GM23338 (cell line): ENCODE results near the gene TMX3. TPM values are rescaled to one million over a fixed set of nuclear protein-coding genes. Genes with fewer than 3 reads are reported as not detected.

Experiments
- ATAC-seq: fragments of 200-7000 bp; cut with Tn5 transposase; 3 replicates; pipeline ENCODE4 v1.9.1; 2020
- DNase-seq: peaks from one replicate; pipeline ENCODE4 v3.0.0-alpha.2; 2015; ENCODE audit warnings: low spot score
- H2AFZ ChIP-seq: fragments of 200-600 bp; sonication (generic); 2 replicates; pipeline ENCODE4 v1.8.0; 2016; ENCODE audit warnings: antibody characterized with exemption, mild to moderate bottlenecking, moderate library complexity
- H3F3A ChIP-seq: fragments of 200-600 bp; sonication (generic); replicated peaks from 2 replicates; pipeline ENCODE4 v1.8.0; 2017; ENCODE audit warnings: antibody characterized with exemption, mixed run types, low read depth
- H3K27ac ChIP-seq: fragments of 200-600 bp; sonication (generic); 2 replicates; pipeline ENCODE4 v1.6.1; 2016; ENCODE audit warnings: low read depth
- H3K27me3 ChIP-seq: fragments of 200-600 bp; sonication (generic); 2 replicates; pipeline ENCODE4 v1.8.0; 2016; ENCODE audit warnings: mild to moderate bottlenecking, mixed run types, moderate library complexity; ENCODE audit not compliant: insufficient read depth
- H3K36me3 ChIP-seq: fragments of 200-600 bp; sonication (generic); 2 replicates; pipeline ENCODE4 v1.8.0; 2016; ENCODE audit warnings: mild to moderate bottlenecking; ENCODE audit not compliant: insufficient read depth
- H3K4me1 ChIP-seq: fragments of 200-600 bp; sonication (generic); 2 replicates; pipeline ENCODE4 v1.8.0; 2016; ENCODE audit warnings: mild to moderate bottlenecking, moderate library complexity; ENCODE audit not compliant: insufficient read depth
- H3K4me2 ChIP-seq: fragments of 200-600 bp; sonication (generic); 2 replicates; pipeline ENCODE4 v1.7.1; 2017; ENCODE audit warnings: mixed run types
- H3K4me3 ChIP-seq: fragments of 200-600 bp; sonication (generic); 2 replicates; pipeline ENCODE4 v1.6.1; 2016; ENCODE audit warnings: mixed run types
- H3K79me2 ChIP-seq: fragments of 200-600 bp; sonication (generic); replicated peaks from 2 replicates; pipeline ENCODE4 v1.8.0; 2017; ENCODE audit warnings: mild to moderate bottlenecking; ENCODE audit not compliant: insufficient read depth
- H3K9me2 ChIP-seq: fragments of 200-600 bp; sonication (generic); 2 replicates; pipeline ENCODE4 v1.8.0; 2017; ENCODE audit not compliant: insufficient read depth
- H4K20me1 ChIP-seq: fragments of 200-600 bp; sonication (generic); replicated peaks from 2 replicates; pipeline ENCODE4 v1.8.0; 2017; ENCODE audit warnings: mild to moderate bottlenecking; ENCODE audit not compliant: insufficient read depth
- H3K27ac Mint-ChIP-seq: 2 replicates; pipeline ENCODE4 v1.8.0; 2020; ENCODE audit warnings: inconsistent platforms, mild to moderate bottlenecking, moderate library complexity, mixed read lengths
- H3K27me3 Mint-ChIP-seq: 3 replicates; pipeline ENCODE4 v1.8.0; 2022; ENCODE audit warnings: low read depth, mild to moderate bottlenecking, moderate library complexity, mixed read lengths, inconsistent platforms; ENCODE audit not compliant: insufficient read depth, poor library complexity
- H3K36me3 Mint-ChIP-seq: 3 replicates; pipeline ENCODE4 v1.8.0; 2021; ENCODE audit warnings: low read depth, mild to moderate bottlenecking, inconsistent platforms, moderate library complexity, mixed read lengths
- H3K4me1 Mint-ChIP-seq: 3 replicates; pipeline ENCODE4 v1.8.0; 2020; ENCODE audit warnings: mild to moderate bottlenecking, inconsistent platforms, mixed read lengths
- H3K4me3 Mint-ChIP-seq: 3 replicates; pipeline ENCODE4 v1.8.0; 2021; ENCODE audit warnings: moderate library complexity, mild to moderate bottlenecking, inconsistent platforms, mixed read lengths
- H3K9me3 Mint-ChIP-seq: 3 replicates; pipeline ENCODE4 v1.8.0; 2020; ENCODE audit warnings: moderate library complexity, mild to moderate bottlenecking, inconsistent platforms, mixed read lengths
- EZH2 ChIP-seq: fragments of 200-600 bp; sonication (generic); IDR thresholded peaks from one replicate; pipeline ENCODE4 v1.8.0; 2017; ENCODE audit warnings: antibody characterized with exemption, mild to moderate bottlenecking, low read depth; ENCODE audit not compliant: unreplicated experiment
- JUNB ChIP-seq: IDR thresholded peaks from one replicate; pipeline ENCODE4 v1.6.1; 2016; ENCODE audit warnings: antibody characterized with exemption; ENCODE audit not compliant: unreplicated experiment
- ZNF462 ChIP-seq: fragments of 250-450 bp; sonication (Bioruptor Pico); IDR thresholded peaks from 2 replicates; pipeline ENCODE4 v1.5.0; 2020; ENCODE audit warnings: mild to moderate bottlenecking, moderate library complexity
- polyA plus RNA-seq: library from polyadenylated mRNA; unstranded; fragments of >200 nt; fragmentation: Nextera tagmentation; extraction: Ambion mirVana; gene quantifications from 2 replicates; pipeline ENCODE4 v1.2.1, GENCODE V29; 2016
- total RNA-seq: library from RNA; depleted of rRNA; stranded (reverse); fragments of >200 nt; shearing (Covaris generic); gene quantifications from 2 replicates; pipeline ENCODE4 v1.2.3, GENCODE V29; 2014
- TF ChIP-seq, protein P1 (sequence below): IDR thresholded peaks from one replicate; pipeline ENCODE4 v1.6.1; 2018; ENCODE audit warnings: antibody characterized with exemption; ENCODE audit not compliant: unreplicated experiment

TMX3 gene
- total and polyA plus RNA-seq, 2 experiments from 2014 or later = 12.4 to 40.1 TPM

DNA sequence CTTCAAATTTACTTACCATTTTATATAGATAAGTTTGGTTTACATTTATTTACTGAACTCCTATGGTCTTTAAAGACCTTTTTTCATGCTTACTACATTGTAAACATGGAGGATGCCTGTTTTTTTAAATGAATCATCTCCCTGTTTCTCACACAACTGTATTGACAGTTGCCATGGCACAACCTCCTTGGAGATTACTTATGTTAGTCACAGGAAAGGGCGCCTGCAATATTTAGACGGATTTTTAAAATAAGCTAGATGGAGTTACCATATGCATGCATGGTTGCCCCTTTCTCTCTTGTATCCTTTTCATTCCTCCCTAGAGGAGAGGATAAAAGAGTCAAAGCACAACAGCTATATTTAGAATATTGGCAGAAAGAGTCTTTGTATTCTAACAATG, 48.2 kb upstream of the TMX3 start:
- Mint-ChIP-seq H3K27ac (no peak overlapping the region), H3K27me3 (peaks cover 3% of the 10 kb centered on the region), H3K4me3 (no peak overlapping the region), H3K9me3 (peaks cover 10% of the 10 kb centered on the region; the same call in 2 of the 3 replicates), H3K36me3 (peaks cover 6% of the 10 kb centered on the region; the same call in 2 of the 3 replicates), H3K4me1 (no peaks in the 10 kb centered on the region)
- Histone ChIP-seq H3K9me2 (no peaks in the 10 kb centered on the region), H3K4me2 (no peak overlapping the region), H3K27ac (no peak overlapping the region), H3K79me2 (no peaks in the 10 kb centered on the region), H3K4me3 (no peak overlapping the region), H3K36me3 (peaks cover 9% of the 10 kb centered on the region; the same call in 1 of the 2 replicates), H4K20me1 (no peaks in the 10 kb centered on the region), H2AFZ (no peak overlapping the region), H3K4me1 (no peaks in the 10 kb centered on the region), H3K27me3 (no peaks in the 10 kb centered on the region), H3F3A (no peaks in the 10 kb centered on the region)
- no peak for TF ChIP-seq EZH2
- TF ChIP-seq JUNB = no peak
- TF ChIP-seq, protein P1, sequence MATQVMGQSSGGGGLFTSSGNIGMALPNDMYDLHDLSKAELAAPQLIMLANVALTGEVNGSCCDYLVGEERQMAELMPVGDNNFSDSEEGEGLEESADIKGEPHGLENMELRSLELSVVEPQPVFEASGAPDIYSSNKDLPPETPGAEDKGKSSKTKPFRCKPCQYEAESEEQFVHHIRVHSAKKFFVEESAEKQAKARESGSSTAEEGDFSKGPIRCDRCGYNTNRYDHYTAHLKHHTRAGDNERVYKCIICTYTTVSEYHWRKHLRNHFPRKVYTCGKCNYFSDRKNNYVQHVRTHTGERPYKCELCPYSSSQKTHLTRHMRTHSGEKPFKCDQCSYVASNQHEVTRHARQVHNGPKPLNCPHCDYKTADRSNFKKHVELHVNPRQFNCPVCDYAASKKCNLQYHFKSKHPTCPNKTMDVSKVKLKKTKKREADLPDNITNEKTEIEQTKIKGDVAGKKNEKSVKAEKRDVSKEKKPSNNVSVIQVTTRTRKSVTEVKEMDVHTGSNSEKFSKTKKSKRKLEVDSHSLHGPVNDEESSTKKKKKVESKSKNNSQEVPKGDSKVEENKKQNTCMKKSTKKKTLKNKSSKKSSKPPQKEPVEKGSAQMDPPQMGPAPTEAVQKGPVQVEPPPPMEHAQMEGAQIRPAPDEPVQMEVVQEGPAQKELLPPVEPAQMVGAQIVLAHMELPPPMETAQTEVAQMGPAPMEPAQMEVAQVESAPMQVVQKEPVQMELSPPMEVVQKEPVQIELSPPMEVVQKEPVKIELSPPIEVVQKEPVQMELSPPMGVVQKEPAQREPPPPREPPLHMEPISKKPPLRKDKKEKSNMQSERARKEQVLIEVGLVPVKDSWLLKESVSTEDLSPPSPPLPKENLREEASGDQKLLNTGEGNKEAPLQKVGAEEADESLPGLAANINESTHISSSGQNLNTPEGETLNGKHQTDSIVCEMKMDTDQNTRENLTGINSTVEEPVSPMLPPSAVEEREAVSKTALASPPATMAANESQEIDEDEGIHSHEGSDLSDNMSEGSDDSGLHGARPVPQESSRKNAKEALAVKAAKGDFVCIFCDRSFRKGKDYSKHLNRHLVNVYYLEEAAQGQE = no peak
- TF ChIP-seq ZNF462 (CRISPR knock-in tag) = no peak
- no peak for ATAC-seq
- no peak for DNase-seq
